Measurements from ENCODE around the gene DPYSL4. TPM values are rescaled to one million over a fixed set of nuclear protein-coding genes. Genes with fewer than 3 reads are reported as not detected.

Gene DPYSL4
- total RNA-seq, 1 donor from 2014 or later, result 33.8 TPM

DNA sequence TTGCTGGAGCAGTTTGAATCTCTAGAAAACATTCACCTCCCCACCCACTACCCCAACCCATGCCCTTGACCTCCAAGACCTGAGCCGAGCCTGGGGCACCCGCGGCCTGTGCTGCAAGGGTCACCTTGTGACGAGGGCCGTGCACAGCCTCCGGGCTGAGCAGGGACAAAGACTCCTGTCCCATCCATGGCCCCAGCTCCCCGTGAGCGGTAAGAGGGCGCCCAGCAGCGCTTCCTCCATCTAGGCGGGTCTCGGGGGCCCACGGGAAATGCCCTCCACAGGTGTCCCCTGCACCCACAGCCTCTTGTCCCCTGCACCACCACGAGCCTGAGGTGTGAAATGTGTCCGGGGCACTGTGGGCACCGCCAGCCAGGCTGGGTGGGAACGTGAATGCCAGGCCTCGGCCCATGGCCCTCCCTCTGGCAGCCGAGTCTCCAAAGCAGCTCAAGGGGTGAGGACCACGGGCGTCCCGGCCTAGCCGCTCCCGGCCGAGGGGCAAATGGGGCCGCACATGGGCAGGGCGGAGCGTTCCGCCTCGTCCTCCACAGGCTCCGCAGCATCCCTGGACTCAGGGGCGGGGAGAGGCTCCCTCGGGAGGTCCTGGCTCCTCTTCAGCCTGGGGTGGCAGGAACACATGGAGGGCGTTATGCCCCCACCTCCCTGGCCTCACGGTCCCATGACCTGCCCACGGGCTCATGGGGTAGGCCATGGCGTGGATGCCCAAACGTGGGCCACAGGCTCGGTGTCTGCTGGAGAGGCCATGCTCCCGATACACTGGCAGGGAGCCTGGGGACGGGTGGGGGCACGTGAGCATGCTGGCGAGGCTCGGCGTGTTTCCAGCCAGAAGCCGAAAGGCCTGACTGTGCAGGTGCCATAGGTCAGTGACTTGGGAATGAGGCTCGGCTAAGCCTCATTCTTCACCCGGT, 21.1 kb downstream of the DPYSL4 start:
- TF ChIP-seq, protein P1, sequence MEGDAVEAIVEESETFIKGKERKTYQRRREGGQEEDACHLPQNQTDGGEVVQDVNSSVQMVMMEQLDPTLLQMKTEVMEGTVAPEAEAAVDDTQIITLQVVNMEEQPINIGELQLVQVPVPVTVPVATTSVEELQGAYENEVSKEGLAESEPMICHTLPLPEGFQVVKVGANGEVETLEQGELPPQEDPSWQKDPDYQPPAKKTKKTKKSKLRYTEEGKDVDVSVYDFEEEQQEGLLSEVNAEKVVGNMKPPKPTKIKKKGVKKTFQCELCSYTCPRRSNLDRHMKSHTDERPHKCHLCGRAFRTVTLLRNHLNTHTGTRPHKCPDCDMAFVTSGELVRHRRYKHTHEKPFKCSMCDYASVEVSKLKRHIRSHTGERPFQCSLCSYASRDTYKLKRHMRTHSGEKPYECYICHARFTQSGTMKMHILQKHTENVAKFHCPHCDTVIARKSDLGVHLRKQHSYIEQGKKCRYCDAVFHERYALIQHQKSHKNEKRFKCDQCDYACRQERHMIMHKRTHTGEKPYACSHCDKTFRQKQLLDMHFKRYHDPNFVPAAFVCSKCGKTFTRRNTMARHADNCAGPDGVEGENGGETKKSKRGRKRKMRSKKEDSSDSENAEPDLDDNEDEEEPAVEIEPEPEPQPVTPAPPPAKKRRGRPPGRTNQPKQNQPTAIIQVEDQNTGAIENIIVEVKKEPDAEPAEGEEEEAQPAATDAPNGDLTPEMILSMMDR (IDR thresholded peaks at IDR 0.05), result no peak
- Mint-ChIP-seq H3K36me3 (ENCODE audit: unreplicated experiment) (no peaks in the 10 kb centered on the region), H3K27me3 (ENCODE audit: unreplicated experiment) (no peaks in the 10 kb centered on the region), H3K4me3 (ENCODE audit: unreplicated experiment) (no peak overlapping the region), H3K9me3 (ENCODE audit: unreplicated experiment) (no peaks in the 10 kb centered on the region), H3K27ac (ENCODE audit: unreplicated experiment) (no peak overlapping the region), H3K4me1 (ENCODE audit: unreplicated experiment) (peaks cover 6% of the 10 kb centered on the region)
- no peak for DNase-seq (ENCODE audit: extremely low spot score, unreplicated experiment)

DNA sequence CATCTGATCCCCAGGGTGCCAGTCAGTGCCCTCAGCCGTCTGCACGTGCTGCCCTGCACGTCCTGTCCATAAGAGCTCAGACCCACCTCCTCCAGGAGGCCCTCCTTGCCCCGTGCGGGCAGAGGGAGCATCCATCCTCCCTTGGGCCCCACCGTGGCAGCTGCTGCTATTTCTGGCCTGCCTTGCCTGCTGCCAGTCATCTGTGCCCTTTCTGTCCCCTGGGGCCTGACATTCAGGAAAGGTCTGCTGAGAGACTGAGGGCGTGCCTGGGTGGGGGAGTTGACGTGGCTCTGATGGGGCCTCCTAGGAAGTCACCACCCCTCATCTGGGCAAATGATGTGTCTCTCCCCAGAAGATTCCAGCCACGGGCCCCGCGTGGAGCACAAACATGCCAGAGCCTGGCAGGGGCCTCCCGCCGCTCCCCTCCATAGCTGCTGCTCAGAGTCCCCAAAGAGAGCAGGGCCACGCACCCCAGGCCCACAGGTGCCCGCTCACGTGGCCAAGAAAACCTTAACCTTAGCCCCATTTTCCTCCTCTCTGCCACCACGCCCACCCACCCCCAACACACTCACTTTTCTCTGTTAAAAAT, 21.8 kb downstream of the DPYSL4 start:
- DNase-seq (ENCODE audit: extremely low spot score, unreplicated experiment), result no peak
- H3K27ac Mint-ChIP-seq (ENCODE audit: unreplicated experiment), result peak overlapping the region; percentile 44
- H3K4me1 Mint-ChIP-seq (ENCODE audit: unreplicated experiment), result peaks cover 6% of the 10 kb centered on the region
- H3K4me3 Mint-ChIP-seq (ENCODE audit: unreplicated experiment), result no peak overlapping the region
- H3K36me3 Mint-ChIP-seq (ENCODE audit: unreplicated experiment), result no peaks in the 10 kb centered on the region
- TF ChIP-seq, protein P1 (IDR thresholded peaks at IDR 0.05), result no peak
- no peaks in the 10 kb centered on the region for H3K27me3 Mint-ChIP-seq (ENCODE audit: unreplicated experiment)
- peaks cover 3% of the 10 kb centered on the region for H3K9me3 Mint-ChIP-seq (ENCODE audit: unreplicated experiment)

DNA sequence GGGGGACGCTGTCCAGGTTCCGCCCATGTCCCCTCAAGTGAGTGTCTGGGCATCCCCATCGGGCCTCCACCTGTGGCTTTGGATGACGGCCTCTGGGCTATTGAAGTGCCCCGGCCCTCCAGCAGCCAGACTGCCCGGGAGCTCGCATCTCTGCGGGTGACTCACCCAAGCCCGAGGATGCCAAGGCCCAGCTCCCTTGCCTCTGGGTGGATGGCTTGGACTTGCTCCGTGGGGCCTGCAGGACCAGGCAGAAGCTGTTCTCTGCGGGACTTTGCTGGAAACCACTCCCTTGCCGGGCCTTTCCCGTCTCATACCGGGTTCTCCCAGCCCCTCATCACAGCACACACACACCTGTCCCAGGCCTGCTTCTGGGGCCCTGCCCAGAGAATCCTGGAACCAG, 22.4 kb downstream of the DPYSL4 start:
- H3K9me3 Mint-ChIP-seq (ENCODE audit: unreplicated experiment), result peaks cover 8% of the 10 kb centered on the region
- peaks cover 2% of the 10 kb centered on the region for H3K36me3 Mint-ChIP-seq (ENCODE audit: unreplicated experiment)
- H3K27me3 Mint-ChIP-seq (ENCODE audit: unreplicated experiment), result no peaks in the 10 kb centered on the region
- no peak overlapping the region for H3K27ac Mint-ChIP-seq (ENCODE audit: unreplicated experiment)
- DNase-seq (ENCODE audit: extremely low spot score, unreplicated experiment), result no peak
- peaks cover 6% of the 10 kb centered on the region for H3K4me1 Mint-ChIP-seq (ENCODE audit: unreplicated experiment)
- H3K4me3 Mint-ChIP-seq (ENCODE audit: unreplicated experiment), result no peak overlapping the region
- TF ChIP-seq, protein P1 (IDR thresholded peaks at IDR 0.05), result no peak

DNA sequence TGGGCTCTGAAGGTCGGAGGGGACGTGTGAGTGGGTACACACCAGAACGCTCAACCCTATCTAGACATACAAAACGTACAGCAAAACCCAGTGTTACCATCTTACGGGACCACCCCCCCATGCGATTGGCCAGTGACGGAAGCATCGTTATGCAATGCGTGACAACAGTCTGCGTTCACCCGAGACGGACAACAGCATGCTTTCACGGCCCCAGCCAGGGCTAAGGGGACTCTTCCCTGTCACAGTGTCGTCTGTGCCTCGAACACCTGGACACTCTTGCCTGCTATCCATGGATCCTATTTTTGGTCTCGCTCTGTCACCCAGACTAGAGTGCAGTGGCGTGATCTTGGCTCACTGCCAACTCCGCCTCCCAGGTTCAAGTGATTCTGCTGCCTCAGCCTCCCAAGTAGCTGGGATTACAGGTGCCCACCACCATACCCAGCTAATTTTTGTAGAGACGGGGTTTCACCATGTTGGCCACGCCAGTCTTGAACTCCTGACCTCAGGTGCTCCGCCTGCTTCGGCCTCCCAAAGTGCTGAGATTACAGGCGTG, 23.3 kb downstream of the DPYSL4 start:
- H3K4me1 Mint-ChIP-seq (ENCODE audit: unreplicated experiment), result peaks cover 6% of the 10 kb centered on the region
- DNase-seq (ENCODE audit: extremely low spot score, unreplicated experiment), result no peak

More for the DNA sequence above, 23.3 kb downstream of the DPYSL4 start:
- H3K27ac Mint-ChIP-seq (ENCODE audit: unreplicated experiment), result no peak overlapping the region
- TF ChIP-seq, protein P1 (IDR thresholded peaks at IDR 0.05), result no peak
- H3K27me3 Mint-ChIP-seq (ENCODE audit: unreplicated experiment), result no peaks in the 10 kb centered on the region
- peaks cover 13% of the 10 kb centered on the region for H3K9me3 Mint-ChIP-seq (ENCODE audit: unreplicated experiment)
- no peak overlapping the region for H3K4me3 Mint-ChIP-seq (ENCODE audit: unreplicated experiment)
- peaks cover 2% of the 10 kb centered on the region for H3K36me3 Mint-ChIP-seq (ENCODE audit: unreplicated experiment)

All from osteocyte (in vitro differentiated cells).